HG03045 (cell line): Measurements from ENCODE around the gene UBE2R2.
"Not testable (repeated sequence)": the region's sequence is repeated elsewhere in the genome, so short reads cannot be mapped to it uniquely, and the experiment has no call there.

Source experiments
- ATAC-seq: cut with Tn5 transposase; IDR thresholded peaks from one replicate; pipeline ENCODE4 v1.9.1; 2021; ENCODE audit warnings: mild to moderate bottlenecking, moderate library complexity; ENCODE audit not compliant: unreplicated experiment

UBE2R2 gene

GRCh38 chr9:33798545-33798944, 18.4 kb upstream of the UBE2R2 start:
- no peak for ATAC-seq

DNA sequence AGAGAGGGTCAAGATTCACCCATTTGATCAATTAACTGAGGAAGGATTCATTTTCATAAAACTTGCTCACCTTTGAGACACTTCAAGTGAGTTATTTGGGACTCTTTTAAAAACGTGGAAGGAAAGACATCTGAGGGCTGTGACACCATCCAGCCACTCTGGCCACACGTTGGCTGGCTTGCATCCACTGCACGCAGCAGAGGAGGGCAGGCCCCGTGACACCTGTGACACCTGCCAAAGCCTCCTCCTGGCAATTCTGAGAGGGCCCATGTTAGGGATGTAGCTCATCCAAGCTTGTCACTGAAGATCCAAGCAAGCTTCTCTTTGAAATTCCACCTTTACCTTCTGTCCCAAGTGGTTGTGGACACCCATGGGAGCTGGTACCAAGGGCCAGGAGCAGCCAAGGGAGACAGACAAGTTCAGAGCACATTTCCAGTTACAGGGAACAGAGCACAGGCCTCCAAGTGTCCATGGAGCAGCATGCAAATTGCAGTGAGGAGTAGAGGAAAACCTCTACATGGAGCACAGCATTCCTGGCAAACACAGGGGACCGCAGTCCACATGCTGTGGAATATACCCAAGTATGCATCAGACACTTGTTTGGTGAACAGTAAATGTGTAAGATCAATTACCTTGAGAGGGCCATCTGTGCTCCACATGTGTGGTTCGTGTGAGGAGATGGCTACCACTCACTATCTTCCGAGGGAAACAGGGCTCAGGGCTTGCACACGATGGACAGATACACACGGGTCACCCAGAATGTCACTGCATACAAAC, 16.8 kb upstream of the UBE2R2 start:
- no peak for ATAC-seq

DNA sequence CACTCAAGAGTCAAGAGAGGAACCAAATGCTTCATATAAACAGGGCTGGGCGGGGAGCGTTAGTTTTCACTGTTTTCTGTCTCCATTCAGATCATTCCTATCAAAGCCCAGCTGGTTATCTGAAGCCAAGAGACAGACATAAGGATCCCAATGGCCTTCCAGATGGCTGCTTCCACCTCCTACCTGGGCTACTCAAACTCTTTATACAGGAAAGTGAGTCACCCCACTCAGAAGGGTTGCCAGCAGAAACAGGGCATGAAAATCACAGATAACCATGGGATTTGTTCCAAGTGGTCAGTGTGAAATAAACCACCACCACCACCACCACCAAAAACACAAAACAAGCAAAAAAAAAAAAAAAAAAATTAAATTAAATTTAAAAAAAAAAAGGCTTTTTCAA, 16.1 kb upstream of the UBE2R2 start:
- ATAC-seq: no peak

DNA sequence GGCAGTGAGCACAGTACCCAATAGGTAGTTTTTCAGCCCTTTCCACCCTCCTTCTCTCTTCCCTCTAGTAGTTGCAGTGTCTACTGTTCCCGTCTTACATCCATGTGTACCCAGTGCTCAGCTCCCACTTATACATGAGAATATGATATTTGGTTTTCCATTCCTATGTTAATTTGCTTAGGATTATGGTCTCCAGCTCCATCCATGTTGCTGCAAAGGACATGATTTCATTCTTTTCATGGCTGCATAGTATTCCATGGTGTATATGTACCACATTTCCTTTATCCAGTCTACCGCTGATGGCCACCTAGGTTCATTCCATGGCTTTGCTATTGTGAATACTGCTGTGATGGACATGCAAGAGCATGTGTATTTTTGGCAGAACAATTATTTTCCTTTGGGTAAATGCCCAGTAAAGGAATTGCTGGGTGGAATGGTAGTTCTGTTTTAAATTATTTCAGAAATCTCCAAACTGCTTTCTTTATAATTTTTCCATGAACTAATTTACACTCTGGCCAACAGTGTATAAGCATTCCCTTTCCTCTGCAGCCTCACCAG, 14.9 kb upstream of the UBE2R2 start:
- not testable (repeated sequence) for ATAC-seq

DNA sequence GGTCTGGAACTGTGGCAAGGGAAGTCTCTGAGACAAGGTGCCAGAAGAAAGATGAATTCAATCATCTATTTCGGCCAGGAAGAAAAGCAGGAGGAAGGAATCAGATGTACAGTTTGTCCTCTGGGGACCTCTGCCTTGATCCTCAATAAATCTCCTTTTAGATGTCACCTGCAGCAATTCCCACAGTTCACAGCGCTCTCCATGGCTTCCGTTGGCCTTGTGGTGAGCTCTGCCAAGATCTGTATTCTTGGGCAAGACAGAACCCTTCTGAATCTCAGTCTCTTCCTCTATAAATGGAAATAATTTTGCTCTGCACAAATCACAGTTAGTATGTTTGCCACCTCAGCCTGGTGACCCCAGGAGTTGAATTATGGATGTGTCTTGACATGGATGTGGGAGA, 12.8 kb upstream of the UBE2R2 start:
- not testable (repeated sequence) for ATAC-seq

DNA sequence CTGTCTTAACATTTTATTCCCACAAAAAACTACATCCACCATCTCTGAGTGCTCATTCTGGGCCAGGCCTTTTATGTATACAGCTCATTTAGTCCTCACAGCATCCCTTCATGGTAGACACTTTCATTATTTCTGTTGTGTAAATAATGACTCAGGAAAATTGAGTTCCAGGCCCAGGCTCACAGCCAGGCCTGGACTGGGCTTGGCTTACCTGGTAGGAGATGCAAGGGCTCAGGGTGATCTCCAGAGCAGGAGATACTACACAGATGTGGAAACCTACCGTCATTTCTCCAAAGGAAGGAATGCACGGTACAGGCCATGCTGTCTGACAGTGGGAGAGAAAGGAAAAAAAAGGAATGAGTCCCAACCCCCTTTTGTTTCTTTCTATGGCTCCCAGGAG, 9.8 kb upstream of the UBE2R2 start:
- not testable (repeated sequence) for ATAC-seq

- not testable (repeated sequence) for ATAC-seq
Observed at GRCh38 chr9:33808979-33809322, 8.0 kb upstream of the UBE2R2 start.

GRCh38 chr9:33809506-33809905, 7.5 kb upstream of the UBE2R2 start:
- no peak for ATAC-seq

GRCh38 chr9:33813712-33814641, 3.0 kb upstream of the UBE2R2 start:
- no peak for ATAC-seq

- ATAC-seq: no peak
Observed at GRCh38 chr9:33815781-33816180, 1.2 kb upstream of the UBE2R2 start.

- peak; percentile 26 for ATAC-seq
Observed at GRCh38 chr9:33817327-33818166, 587 bp downstream of the UBE2R2 start.

- ATAC-seq: peak; percentile 9
Observed at GRCh38 chr9:33818167-33818846, 1.3 kb downstream of the UBE2R2 start.

GRCh38 chr9:33818847-33819500, 2.0 kb downstream of the UBE2R2 start:
- ATAC-seq: no peak

DNA sequence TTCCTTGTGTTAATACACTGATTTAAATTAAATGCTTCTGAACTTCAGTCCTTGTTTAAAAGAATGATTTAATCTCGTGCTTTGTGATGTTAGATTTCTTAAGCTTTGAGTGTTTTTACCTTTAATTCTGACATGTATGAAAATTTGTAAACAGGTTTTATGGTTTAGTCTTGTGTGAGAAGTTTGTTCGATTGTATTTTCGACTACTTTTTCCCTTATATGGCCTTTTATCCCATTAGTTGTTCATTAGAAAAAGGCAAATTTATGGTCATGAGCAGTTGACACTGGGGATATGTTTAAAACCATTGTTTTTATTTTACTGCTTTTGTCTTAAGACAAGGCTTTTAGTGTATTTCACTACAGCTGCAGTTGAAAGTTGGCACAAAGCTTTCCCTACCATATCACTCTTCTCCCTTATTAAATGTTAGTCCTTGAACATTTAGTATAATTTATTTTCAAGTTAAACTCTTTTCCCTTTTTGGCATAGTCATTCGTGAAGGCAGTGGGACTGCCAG, 3.3 kb downstream of the UBE2R2 start:
- no peak for ATAC-seq

DNA sequence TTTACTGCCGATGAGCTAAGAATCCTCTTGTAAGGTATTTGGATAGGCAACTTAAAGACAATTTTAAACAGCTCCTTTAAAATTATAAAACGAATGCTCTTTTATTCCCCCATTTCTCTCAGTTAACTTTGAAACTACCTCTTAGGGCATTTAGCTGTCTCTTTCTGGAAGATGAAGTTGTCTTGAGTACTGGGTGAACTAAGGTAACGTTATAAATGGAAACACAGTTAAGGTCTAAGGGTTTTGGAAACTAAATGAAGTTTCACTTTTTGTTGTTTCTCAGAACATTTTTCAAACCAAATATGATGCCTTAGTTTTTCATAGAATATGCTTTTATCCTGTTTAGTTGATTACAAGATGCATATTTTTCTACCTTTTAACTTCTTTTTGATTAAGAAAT, 6.8 kb downstream of the UBE2R2 start:
- ATAC-seq: no peak

DNA sequence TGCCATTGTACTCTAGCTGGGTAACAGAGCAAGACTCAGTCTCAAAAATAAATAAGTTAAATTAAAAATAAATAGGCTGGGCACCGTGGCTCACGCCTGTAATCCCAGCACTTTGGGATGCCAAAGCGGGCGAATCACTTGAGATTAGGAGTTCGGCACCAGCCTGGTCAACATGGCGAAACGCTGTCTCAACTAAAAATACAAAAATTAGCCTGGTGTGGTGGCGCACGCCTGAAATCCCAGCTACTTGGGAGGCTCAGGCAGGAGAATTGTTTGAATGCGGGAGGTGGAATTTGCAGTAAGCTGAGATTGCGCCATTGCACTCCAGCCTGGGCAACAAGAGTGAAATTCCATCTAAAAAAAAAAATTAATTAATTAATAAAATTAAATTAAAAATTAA, 10.3 kb downstream of the UBE2R2 start:
- ATAC-seq: not testable (repeated sequence)

GRCh38 chr9:33829641-33830230, 12.8 kb downstream of the UBE2R2 start:
- ATAC-seq: not testable (repeated sequence)

- ATAC-seq: no peak
Observed at GRCh38 chr9:33835625-33836260, 18.8 kb downstream of the UBE2R2 start.

GRCh38 chr9:33836261-33836660, 19.3 kb downstream of the UBE2R2 start:
- ATAC-seq: not testable (repeated sequence)
